Heart right ventricle (tissue), 16 donors: ENCODE results near the gene EYA3. TPM values are rescaled to one million over a fixed set of nuclear protein-coding genes. Genes with fewer than 3 reads are reported as not detected.

Experiments
- ATAC-seq, 8 donors: fragments of 200-7000 bp; cut with Tn5 transposase; one replicate each; pipeline ENCODE4 v1.9.1; 2020; ENCODE audit warnings: mild to moderate bottlenecking in 8 of 8, moderate library complexity in 8 of 8, moderate number of reproducible peaks in 1 of 8
- DNase-seq, 2 donors: peaks; one replicate each; pipeline ENCODE4 v3.0.0-alpha.2; 2020
- H3K27ac ChIP-seq, 10 donors: fragments of 200-600 bp; sonication (generic) in 2 of 10; one replicate each; pipeline versions ENCODE4 v1.5.0 to v1.8.0; 2020 to 2022; ENCODE audit warnings: mild to moderate bottlenecking in 3 of 10
- H3K27me3 ChIP-seq, 7 donors: fragments of 200-600 bp; one replicate each; pipeline ENCODE4 v1.8.0; 2021 to 2022; ENCODE audit warnings: mild to moderate bottlenecking in 2 of 7
- H3K36me3 ChIP-seq, 9 donors: fragments of 200-600 bp; sonication (generic) in 1 of 9; one replicate each; pipeline versions ENCODE4 v1.5.0 to v1.8.0; 2020 to 2022; ENCODE audit warnings: mild to moderate bottlenecking in 2 of 9
- H3K4me1 ChIP-seq, 9 donors: fragments of 200-600 bp; sonication (generic) in 1 of 9; one replicate each; pipeline versions ENCODE4 v1.5.0 to v1.8.0; 2020 to 2022; ENCODE audit warnings: mild to moderate bottlenecking in 4 of 9
- H3K4me3 ChIP-seq, 10 donors: fragments of 200-600 bp; sonication (generic) in 2 of 10; one replicate each; pipeline versions ENCODE4 v1.5.0 to v1.8.0; 2020 to 2022; ENCODE audit warnings: mild to moderate bottlenecking in 7 of 10, moderate library complexity in 2 of 10
- H3K9me3 ChIP-seq, 11 donors: fragments of 200-600 bp in 10 of 11; sonication (generic) in 2 of 11; one replicate each; pipeline versions ENCODE4 v1.5.0 to v1.8.0; 2013 to 2022; ENCODE audit warnings: mild to moderate bottlenecking in 2 of 11, control low read depth in 1 of 11, moderate library complexity in 1 of 11
- WGBS, 2 donors: extraction: QIAGEN DNeasy Blood & Tissue Kit; methylation state at CpG; one replicate each; pipeline ENCODE4 v1.1.7; 2013; ENCODE audit warnings: inconsistent platforms in 1 of 2; 5-methylcytosine and 5-hydroxymethylcytosine counted together
- intact Hi-C, 10 donors: fragments of 100-400 bp; cut with DNase I; formaldehyde crosslinking; loops; one replicate each; pipeline versions ENCODE4 v1.11.1 to v1.14.2; 2022
- polyA plus RNA-seq, 2 donors: library from polyadenylated mRNA; stranded (reverse); fragments of 200-250 nt; gene quantifications; one replicate each; pipeline ENCODE4 v1.2.3, GENCODE V29; 2013
- total RNA-seq, 10 donors: library from RNA; stranded (reverse); fragmentation: NEBNext Ultra II Directional in 3 of 10; extraction: Animal tissue kit (Norgen Biotek cat#: 25700) in 3 of 10; gene quantifications; one replicate each; pipeline versions ENCODE4 v1.2.1 to v1.2.4, GENCODE V29; 2021 to 2023
- TF ChIP-seq, protein P1 (sequence below), 9 donors: fragments of 200-600 bp; sonication (generic) in 2 of 9; IDR thresholded peaks; one replicate each; pipeline versions ENCODE4 v1.5.0 to v1.8.0; 2021 to 2022; ENCODE audit warnings: antibody characterized with exemption in 9 of 9, mild to moderate bottlenecking in 5 of 9, moderate library complexity in 1 of 9
- donor health status: Arrhythmogenic right ventricular cardiomyopathy.
- donor health status: ischemic (EF 13 %, LVEDD 7.1; RV severe dilation, severe dysfunction).
- donor health status: healthy with polysubstance abuse.
- donor health status: DM: no; HTN: yes; CAD: no.
- donor health status: DM: no; HTN: no; CAD: no.
- donor health status: ischemic (EF 25% LVEDD 6.9; RV normal size, moderate dysfunction).
- donor health status: ischemic (EF 25% LVEDD 5.7; RV mildly dilated, moderate dysfunction).
- donor health status: healthy.
- donor health status: DM: yes; HTN: yes; CAD: no.
- donor health status: Ischemic cardiomyopathy.
- donor health status: ischemic (EF 35%, LVEDD 5.7; RV mildly dilated, moderate dysfunction).
- donor health status: nonischemic (EF 11% LVEDD 7.7; RV severe dilation, severe dysfunction).
- donor health status: DM: yes; HTN: yes; CAD: no.
- donor health status: PGD.
- donor health status: ischemic (EF 29% LVEDD 5.4; RV normal size, mild dysfunction).
- donor health status: nonischemic (EF 23%, LVEDD 6.1; RV moderate dilation, normal function).

EYA3 gene
- total and polyA plus RNA-seq, 12 donors, result 3.6 to 22.1 (median 17.3) TPM

DNA sequence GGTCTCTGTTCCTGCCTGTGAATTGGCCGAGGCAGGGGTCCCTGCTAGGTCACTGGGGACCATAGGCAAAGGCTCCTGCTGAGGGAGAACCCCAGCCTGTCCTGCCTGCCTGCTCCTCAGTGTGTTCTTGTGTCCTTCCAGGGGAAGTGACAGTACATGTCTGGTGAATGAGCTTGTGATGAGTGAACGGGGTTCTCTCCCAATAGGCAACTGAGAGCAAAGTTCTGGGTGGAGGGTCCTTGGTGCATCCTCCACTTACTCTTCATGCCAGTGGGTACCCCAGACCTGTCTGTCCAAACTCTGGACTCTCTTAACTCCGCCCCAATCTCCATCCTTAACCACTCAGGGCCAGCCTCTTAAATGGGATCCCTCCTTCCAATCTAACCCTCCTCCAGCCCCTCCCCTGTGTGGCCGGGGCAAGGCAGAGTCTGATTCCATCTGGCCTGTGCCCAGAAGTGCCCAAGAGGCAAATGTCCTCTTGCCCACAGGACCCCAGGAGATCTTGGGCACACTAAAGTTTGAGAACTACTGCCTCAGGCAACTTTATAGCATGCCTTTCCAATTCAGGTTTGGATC is 126.7 kb downstream of the EYA3 start:
- ATAC-seq, result no peak
- TF ChIP-seq, protein P1, sequence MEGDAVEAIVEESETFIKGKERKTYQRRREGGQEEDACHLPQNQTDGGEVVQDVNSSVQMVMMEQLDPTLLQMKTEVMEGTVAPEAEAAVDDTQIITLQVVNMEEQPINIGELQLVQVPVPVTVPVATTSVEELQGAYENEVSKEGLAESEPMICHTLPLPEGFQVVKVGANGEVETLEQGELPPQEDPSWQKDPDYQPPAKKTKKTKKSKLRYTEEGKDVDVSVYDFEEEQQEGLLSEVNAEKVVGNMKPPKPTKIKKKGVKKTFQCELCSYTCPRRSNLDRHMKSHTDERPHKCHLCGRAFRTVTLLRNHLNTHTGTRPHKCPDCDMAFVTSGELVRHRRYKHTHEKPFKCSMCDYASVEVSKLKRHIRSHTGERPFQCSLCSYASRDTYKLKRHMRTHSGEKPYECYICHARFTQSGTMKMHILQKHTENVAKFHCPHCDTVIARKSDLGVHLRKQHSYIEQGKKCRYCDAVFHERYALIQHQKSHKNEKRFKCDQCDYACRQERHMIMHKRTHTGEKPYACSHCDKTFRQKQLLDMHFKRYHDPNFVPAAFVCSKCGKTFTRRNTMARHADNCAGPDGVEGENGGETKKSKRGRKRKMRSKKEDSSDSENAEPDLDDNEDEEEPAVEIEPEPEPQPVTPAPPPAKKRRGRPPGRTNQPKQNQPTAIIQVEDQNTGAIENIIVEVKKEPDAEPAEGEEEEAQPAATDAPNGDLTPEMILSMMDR (IDR thresholded peaks at IDR 0.05), result no peak
- intact Hi-C loops, result no loop called here

GRCh38 chr1:27960762-27961645 is 127.4 kb downstream of the EYA3 start:
- 55 to 61% methylated on average over 13 of the region's 13 CpGs for WGBS, 2 donors
- intact Hi-C loops, result no loop called here
- ATAC-seq, result peak in 2 of 8 donors; percentile 1 to 19

More for the DNA sequence above, 126.7 kb downstream of the EYA3 start:
- no peak for DNase-seq
- Histone ChIP-seq H3K9me3 (no peaks in the 10 kb centered on the region), H3K4me3 (peak overlapping the region in 3 of 10 donors; percentile 81 to 92 (median 88)), H3K4me1 (peaks cover 7 to 31% (median 27%) of the 10 kb centered on the region in 9 donors), H3K27ac (peak overlapping the region in 6 of 10 donors; percentile 58 to 95 (median 92)), H3K27me3 (no peaks in the 10 kb centered on the region), H3K36me3 (peaks cover 0 to 37% (median 7%) of the 10 kb centered on the region in 9 donors)
- WGBS, 2 donors, result 55 to 65% methylated on average over 4 of the region's 4 CpGs

GRCh38 chr1:27959792-27960603 is 128.4 kb downstream of the EYA3 start, which contains the start of gene XKR8:
Gene XKR8, plus strand, starts transcription at chr1:27959973. Its CDS starts 97 bp downstream, at chr1:27960070.
- Histone ChIP-seq H3K36me3 (peaks cover 0 to 22% (median 0%) of the 10 kb centered on the region in 9 donors), H3K27ac (peak within 1 kb of the TSS; percentile 89 to 97 (median 93)), H3K4me1 (peaks cover 7 to 31% (median 27%) of the 10 kb centered on the region in 9 donors), H3K27me3 (no peaks in the 10 kb centered on the region), H3K9me3 (no peaks in the 10 kb centered on the region), H3K4me3 (peak within 1 kb of the TSS; percentile 56 to 92 (median 72))
- intact Hi-C loops, result no loop called here
- ATAC-seq, result peak; percentile 96 to 97 (median 96)
- TF ChIP-seq, protein P1 (IDR thresholded peaks at IDR 0.05), result peak in 7 of 9 donors; percentile 24 to 64 (median 51)
- DNase-seq, result peak; percentile 76 to 85
- 6 to 8% methylated on average over 67 to 68 of the region's 68 CpGs for WGBS, 2 donors

More at GRCh38 chr1:27960762-27961645, 127.4 kb downstream of the EYA3 start:
- TF ChIP-seq, protein P1 (IDR thresholded peaks at IDR 0.05), result no peak
- H3K27me3 ChIP-seq, result no peaks in the 10 kb centered on the region
- H3K36me3 ChIP-seq, result peaks cover 0 to 29% (median 2%) of the 10 kb centered on the region in 9 donors
- H3K4me1 ChIP-seq, result peaks cover 7 to 31% (median 27%) of the 10 kb centered on the region in 9 donors
- DNase-seq, result no peak
- no peaks in the 10 kb centered on the region for H3K9me3 ChIP-seq
- peak overlapping the region in 8 of 10 donors; percentile 61 to 92 (median 76) for H3K4me3 ChIP-seq
- H3K27ac ChIP-seq, result peak overlapping the region in 9 of 10 donors; percentile 89 to 97 (median 93)
